ENCODE data around the gene NLGN1. TPM values are rescaled to one million over a fixed set of nuclear protein-coding genes. Genes with fewer than 3 reads are reported as not detected.

Gene NLGN1
- total RNA-seq, 1 experiment from 2014 or later: not detected

DNA sequence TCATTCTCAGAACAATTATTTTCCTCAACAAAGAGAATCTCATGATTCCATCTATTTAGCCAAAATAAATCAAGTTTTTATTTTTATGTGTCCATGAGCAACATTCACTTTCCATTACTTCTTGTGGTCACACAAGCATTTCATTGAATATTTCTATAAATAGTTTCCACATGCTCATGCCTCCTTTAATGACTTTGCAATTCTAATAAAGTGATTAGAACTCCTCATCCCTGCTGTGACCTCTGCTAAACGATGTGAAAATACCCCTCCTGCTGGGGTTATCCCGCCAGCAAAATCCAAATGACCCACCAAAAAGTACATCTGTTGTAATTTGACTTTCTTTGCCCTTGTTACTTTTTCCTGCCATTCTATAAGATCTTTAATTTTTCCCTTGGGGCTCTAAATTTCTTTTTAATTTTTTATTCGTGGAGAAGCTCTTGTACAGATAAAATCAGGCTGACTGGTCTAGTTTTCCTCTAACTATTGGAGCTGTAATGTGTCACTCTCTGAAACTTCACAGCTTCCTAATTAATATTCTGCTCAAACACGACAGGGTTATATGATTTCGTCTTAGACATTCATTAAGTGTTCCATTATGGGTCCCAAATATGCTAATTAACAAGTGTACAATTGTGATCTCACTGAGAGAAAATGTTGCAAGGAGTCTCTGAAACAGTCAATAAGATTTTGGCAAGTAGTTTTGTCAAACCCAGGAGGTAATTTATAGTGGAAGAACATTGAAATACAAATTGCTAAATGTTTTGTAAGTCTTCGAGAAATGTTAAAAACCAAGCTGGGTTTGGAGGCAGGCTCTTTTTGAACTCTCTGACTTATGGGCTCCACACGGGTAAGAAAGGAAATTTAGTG, 928.5 kb downstream of the NLGN1 start:
- no peak for DNase-seq (ENCODE audit: low spot score)

DNA sequence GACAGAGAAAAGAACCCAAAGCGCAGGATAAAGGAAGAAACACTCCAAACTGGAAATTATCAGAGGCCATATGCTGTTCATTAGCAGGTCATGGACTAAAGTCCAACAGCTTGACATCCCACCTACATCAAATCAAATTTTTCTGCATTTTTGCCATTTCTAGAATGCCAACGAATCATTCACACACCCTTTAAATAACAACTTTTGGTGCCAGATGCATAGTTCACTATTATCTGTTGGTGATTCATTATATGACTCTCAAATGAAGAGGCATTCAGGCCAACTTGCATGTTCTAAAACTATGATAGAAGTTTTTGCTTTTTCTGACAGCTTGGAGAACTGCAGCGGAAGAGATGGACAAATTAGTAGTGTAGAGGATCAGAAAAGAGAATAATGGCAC, 931.8 kb downstream of the NLGN1 start:
- DNase-seq (ENCODE audit: low spot score): no peak

DNA sequence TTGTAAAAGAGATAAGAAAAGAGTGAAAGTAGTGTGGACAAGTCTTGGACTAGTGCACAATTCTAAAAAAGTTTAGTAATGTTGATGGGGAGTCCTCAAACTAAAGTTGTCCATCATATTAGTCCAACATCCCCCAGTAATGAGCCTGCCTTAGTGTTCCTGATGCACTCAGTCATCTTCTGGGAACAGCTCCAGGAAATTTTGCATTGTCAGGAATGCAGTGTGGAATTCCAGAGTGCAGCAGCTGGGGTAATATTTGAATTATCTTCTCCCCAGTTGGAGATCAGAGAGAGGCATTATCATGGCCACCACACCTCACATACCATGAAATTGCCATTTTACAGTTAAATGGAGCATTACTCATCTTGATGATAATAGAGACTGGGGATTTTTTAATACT, 932.8 kb downstream of the NLGN1 start:
- DNase-seq (ENCODE audit: low spot score): no peak

DNA sequence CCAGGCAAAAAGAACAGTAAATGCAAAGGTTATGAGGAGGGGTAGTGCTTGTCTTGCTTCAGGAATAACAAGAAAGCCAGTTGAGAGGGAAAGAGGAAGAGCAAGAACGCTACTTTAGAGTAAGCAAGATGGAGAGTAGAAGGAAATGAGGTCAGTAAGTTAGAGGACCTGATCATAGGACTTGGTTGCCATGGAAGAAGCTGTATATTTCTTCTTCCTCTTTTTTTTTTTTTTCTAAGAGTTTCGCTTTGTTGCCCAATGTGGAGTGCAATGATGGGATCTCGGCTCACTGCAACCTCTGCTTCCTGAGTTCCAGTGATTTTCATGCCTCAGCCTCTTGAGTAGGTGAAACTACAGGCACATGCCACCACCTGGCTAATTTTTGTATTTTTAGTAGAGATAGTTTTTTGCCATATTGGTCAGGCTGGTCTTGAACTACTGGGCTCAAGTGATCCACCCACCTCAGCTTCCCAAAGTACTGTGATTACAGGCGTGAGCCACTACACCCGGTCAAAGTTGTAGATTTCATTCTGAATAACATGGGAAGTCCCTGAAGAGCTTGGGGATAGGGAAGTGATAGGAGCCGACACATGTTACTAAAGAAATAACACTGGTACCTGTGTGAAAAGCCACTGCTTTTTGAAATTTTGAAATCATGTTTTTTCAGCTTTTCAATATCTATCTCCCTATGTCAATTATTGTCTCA, 933.7 kb downstream of the NLGN1 start:
- no peak for DNase-seq (ENCODE audit: low spot score)

DNA sequence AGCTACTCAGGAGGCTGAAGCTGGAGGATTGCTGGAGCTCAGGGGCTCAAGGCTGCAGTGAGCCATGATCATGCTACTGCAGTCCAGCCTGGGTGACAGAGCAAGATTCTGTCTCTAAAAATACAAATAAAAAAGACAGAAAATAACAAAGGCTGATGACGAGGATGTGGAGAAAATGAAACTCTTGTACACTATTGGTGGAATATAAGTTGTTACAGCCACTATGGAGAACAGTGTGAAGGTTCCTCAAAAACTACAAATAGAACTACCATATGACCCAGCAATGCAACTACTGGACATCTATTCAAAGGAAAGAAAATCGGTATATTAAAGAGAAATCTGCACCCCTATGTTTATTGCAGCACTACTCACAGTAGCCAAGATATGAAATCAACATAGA, 934.8 kb downstream of the NLGN1 start:
- no peak for DNase-seq (ENCODE audit: low spot score)

DNA sequence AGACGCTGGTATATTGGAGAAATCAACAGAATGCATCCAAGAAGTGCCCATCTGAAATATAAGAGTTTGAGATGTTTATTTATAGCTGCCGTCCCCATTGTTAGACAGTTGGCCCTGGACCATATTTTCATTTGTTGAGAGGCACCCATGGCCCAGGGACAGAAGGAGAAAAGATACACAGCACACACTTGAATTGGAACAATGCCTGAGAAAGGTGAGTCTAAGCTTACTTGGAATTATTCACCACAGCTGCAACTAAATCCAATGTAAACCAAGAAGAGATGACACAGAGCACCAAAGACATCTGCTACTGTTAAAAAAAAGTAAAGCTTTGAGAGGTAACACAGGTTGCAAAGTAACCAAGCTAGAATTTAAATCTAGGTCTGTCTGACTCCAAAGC, 936.1 kb downstream of the NLGN1 start:
- DNase-seq (ENCODE audit: low spot score): no peak

DNA sequence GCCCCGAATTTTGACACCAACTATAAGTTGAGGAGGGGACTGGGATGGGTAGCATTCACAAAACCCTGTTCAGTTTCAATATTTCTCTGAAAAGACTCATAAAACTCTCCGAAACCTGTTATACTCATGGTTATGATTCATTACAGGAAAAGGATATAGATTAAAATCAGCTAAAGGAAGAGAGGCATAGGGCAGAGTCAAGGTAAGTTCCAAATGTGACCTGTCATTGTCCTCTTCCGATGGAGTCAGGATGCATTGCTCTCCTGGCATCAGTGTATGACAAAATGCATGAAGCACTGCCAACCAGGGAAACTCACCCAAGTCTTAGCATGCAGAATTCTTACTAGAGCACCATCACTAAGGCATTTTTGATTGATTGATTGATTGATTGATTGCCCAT, 936.6 kb downstream of the NLGN1 start:
- no peak for DNase-seq (ENCODE audit: low spot score)

DNA sequence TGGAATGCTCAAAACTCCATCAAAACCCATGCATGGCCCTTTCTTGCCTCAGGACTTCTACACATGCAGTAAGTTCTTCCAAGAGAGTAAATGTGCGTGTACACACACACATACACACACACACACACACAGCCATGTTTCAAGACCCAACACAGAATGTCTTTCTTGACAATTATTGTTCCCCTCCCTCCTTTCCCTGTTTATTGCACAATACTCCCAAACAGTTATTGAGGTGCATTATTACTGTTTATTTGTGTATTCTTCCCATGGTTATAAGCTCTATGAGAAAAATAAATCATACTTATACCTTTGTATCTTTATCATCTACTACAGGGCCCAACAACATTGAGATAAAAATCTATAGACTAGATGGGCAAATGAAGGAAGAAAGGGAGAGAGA, 937.8 kb downstream of the NLGN1 start:
- no peak for DNase-seq (ENCODE audit: low spot score)

DNA sequence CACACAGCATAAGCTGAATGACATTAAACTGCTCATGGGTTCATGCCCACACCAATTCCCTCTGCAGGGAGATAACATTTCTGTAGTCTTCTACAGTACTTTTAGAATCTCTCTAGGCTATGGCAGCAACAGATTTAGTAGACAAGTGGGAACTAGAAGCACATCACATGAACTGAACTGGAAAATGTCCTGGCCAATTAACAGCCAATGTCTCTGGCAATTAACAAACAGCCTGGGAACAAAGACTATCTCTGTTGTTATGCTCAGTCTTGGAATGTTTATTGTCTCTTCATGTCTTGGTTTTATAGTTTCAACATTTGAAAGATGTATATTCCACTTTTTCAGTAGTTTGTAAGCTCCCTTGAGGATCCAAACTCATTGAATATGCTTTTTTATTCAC, 938.4 kb downstream of the NLGN1 start:
- DNase-seq (ENCODE audit: low spot score): no peak

Small RNAs within 50 kb of the gene (small RNA-seq; reads per million reads assigned to genes)
- gene RN7SKP234: not detected

Measured in HT-29 (cell line).